HuH-7 (cell line): Measurements from ENCODE around the gene ESR2.
"Not testable (repeated sequence)": the region's sequence is repeated elsewhere in the genome, so short reads cannot be mapped to it uniquely, and the experiment has no call there.

ENCODE experiments used
- DNase-seq: peaks from one replicate; pipeline ENCODE4 v3.0.0; 2011; ENCODE audit warnings: low spot score

Gene ESR2

GRCh38 chr14:64126548-64126947 is 167.6 kb downstream of the ESR2 start:
- no peak for DNase-seq

- DNase-seq: no peak
These were observed 168.9 kb downstream of the ESR2 start for GRCh38 chr14:64125270-64125669.

GRCh38 chr14:64123241-64123822 is 170.8 kb downstream of the ESR2 start:
- no peak for DNase-seq

- no peak for DNase-seq
These were observed 174.2 kb downstream of the ESR2 start for GRCh38 chr14:64119980-64120379.

- no peak for DNase-seq
These were observed 174.7 kb downstream of the ESR2 start for GRCh38 chr14:64119500-64119899.

GRCh38 chr14:64118892-64119291 is 175.3 kb downstream of the ESR2 start:
- no peak for DNase-seq

GRCh38 chr14:64118403-64118742 is 175.8 kb downstream of the ESR2 start:
- not testable (repeated sequence) for DNase-seq

GRCh38 chr14:64117671-64118402 is 176.3 kb downstream of the ESR2 start:
- DNase-seq: no peak

GRCh38 chr14:64115401-64115800 is 178.8 kb downstream of the ESR2 start:
- DNase-seq: no peak

- DNase-seq: no peak
These were observed 179.4 kb downstream of the ESR2 start for GRCh38 chr14:64114796-64115195.

- no peak for DNase-seq
These were observed 180.0 kb downstream of the ESR2 start for GRCh38 chr14:64114166-64114565.

- DNase-seq: no peak
These were observed 181.1 kb downstream of the ESR2 start for GRCh38 chr14:64112867-64113678.

GRCh38 chr14:64110802-64111201 is 183.4 kb downstream of the ESR2 start:
- DNase-seq: no peak

- no peak for DNase-seq
These were observed 184.2 kb downstream of the ESR2 start for GRCh38 chr14:64109819-64110554.

- no peak for DNase-seq
These were observed 186.7 kb downstream of the ESR2 start for GRCh38 chr14:64107438-64107837.

GRCh38 chr14:64098120-64098519 is 196.1 kb downstream of the ESR2 start:
- DNase-seq: no peak

GRCh38 chr14:64095620-64096019 is 198.6 kb downstream of the ESR2 start:
- no peak for DNase-seq

- no peak for DNase-seq
These were observed 201.2 kb downstream of the ESR2 start for GRCh38 chr14:64092940-64093339.

- DNase-seq: no peak
These were observed 201.8 kb downstream of the ESR2 start for GRCh38 chr14:64092338-64092737.

GRCh38 chr14:64091217-64091616 is 203.0 kb downstream of the ESR2 start:
- DNase-seq: no peak

GRCh38 chr14:64089920-64090319 is 204.3 kb downstream of the ESR2 start:
- DNase-seq: no peak

GRCh38 chr14:64088647-64088964 is 205.6 kb downstream of the ESR2 start:
- DNase-seq: no peak

GRCh38 chr14:64082837-64083236 is 211.3 kb downstream of the ESR2 start:
- DNase-seq: no peak
